GM21825 (cell line): ENCODE data around the gene RELN.

ENCODE experiments used
- ATAC-seq: cut with Tn5 transposase; IDR thresholded peaks from one replicate; pipeline ENCODE4 v1.9.1; 2021; ENCODE audit warnings: mild to moderate bottlenecking, moderate library complexity; ENCODE audit not compliant: unreplicated experiment

Gene RELN

GRCh38 chr7:103690242-103690974, 299.1 kb downstream of the RELN start:
- no peak for ATAC-seq

- ATAC-seq: no peak
These were observed 300.2 kb downstream of the RELN start for GRCh38 chr7:103689255-103689654.

- no peak for ATAC-seq
These were observed 301.5 kb downstream of the RELN start for GRCh38 chr7:103687951-103688350.

GRCh38 chr7:103687272-103687671, 302.2 kb downstream of the RELN start:
- no peak for ATAC-seq

GRCh38 chr7:103686763-103687162, 302.7 kb downstream of the RELN start:
- no peak for ATAC-seq

GRCh38 chr7:103686064-103686463, 303.4 kb downstream of the RELN start:
- no peak for ATAC-seq

- no peak for ATAC-seq
These were observed 303.8 kb downstream of the RELN start for GRCh38 chr7:103685646-103686045.

GRCh38 chr7:103683348-103683747, 306.1 kb downstream of the RELN start:
- ATAC-seq: no peak

GRCh38 chr7:103680161-103681144, 309.0 kb downstream of the RELN start:
- no peak for ATAC-seq

GRCh38 chr7:103679151-103680132, 310.0 kb downstream of the RELN start:
- ATAC-seq: no peak

- no peak for ATAC-seq
These were observed 321.0 kb downstream of the RELN start for GRCh38 chr7:103668279-103668941.

- ATAC-seq: no peak
These were observed 323.1 kb downstream of the RELN start for GRCh38 chr7:103666326-103666725.

GRCh38 chr7:103664577-103664976, 324.9 kb downstream of the RELN start:
- no peak for ATAC-seq

GRCh38 chr7:103660455-103661371, 328.7 kb downstream of the RELN start:
- ATAC-seq: no peak

- ATAC-seq: no peak
These were observed 331.1 kb downstream of the RELN start for GRCh38 chr7:103658055-103659005.

- ATAC-seq: no peak
These were observed 332.0 kb downstream of the RELN start for GRCh38 chr7:103657474-103657894.

GRCh38 chr7:103656221-103656620, 333.2 kb downstream of the RELN start:
- no peak for ATAC-seq
